Keratinocyte (primary cell): Measurements from ENCODE around the gene RITA1.

Experiments used
- EZH2 ChIP-seq: IDR thresholded peaks from one replicate; pipeline ENCODE4 v1.6.1; 2012; ENCODE audit warnings: inconsistent platforms, mild to moderate bottlenecking, low read length, moderate library complexity
- TF ChIP-seq, protein P1 (sequence below), 3 experiments: IDR thresholded peaks in 1 of 3; conservative IDR thresholded peaks in 1 of 3; optimal IDR thresholded peaks in 1 of 3; 2 replicates in 2 of 3; 3 replicates in 1 of 3; pipeline versions ENCODE3 to v1.5.1; 2011; ENCODE audit warnings: low read length in 3 of 3, mild to moderate bottlenecking in 3 of 3, moderate library complexity in 2 of 3, control low read depth in 1 of 3, inconsistent platforms in 1 of 3; ENCODE audit not compliant: insufficient read depth in 2 of 3; ENCODE audit errors: extremely low read depth in 1 of 3

DNA sequence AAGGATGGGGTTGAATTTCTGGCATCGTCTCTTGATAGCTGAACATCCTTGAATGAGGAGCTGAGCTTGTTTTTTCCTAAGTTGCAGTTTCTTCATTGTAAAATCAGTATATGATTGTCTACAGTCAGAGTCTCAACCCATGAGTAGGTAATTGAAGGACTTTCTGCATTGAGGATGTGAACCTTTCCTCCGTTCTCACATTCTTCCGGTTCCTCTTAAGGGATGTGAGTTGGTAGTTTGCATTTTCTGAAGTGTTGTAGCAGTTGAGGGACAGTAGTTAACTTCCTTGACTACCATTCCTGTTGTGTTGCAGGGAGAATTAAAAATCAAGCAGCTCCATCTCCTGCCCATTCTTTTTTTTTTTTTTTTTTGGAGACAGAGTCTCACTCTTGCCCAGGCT, 54.9 kb downstream of the RITA1 start:
- TF ChIP-seq EZH2, result no peak
- TF ChIP-seq, protein P1, sequence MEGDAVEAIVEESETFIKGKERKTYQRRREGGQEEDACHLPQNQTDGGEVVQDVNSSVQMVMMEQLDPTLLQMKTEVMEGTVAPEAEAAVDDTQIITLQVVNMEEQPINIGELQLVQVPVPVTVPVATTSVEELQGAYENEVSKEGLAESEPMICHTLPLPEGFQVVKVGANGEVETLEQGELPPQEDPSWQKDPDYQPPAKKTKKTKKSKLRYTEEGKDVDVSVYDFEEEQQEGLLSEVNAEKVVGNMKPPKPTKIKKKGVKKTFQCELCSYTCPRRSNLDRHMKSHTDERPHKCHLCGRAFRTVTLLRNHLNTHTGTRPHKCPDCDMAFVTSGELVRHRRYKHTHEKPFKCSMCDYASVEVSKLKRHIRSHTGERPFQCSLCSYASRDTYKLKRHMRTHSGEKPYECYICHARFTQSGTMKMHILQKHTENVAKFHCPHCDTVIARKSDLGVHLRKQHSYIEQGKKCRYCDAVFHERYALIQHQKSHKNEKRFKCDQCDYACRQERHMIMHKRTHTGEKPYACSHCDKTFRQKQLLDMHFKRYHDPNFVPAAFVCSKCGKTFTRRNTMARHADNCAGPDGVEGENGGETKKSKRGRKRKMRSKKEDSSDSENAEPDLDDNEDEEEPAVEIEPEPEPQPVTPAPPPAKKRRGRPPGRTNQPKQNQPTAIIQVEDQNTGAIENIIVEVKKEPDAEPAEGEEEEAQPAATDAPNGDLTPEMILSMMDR (optimal IDR thresholded peaks at IDR 0.05 in 1 of 3, IDR thresholded peaks at IDR 0.05 in 1 of 3, conservative IDR thresholded peaks at IDR 0.05 in 1 of 3; ENCODE audit: extremely low read depth in 1 of 3, insufficient read depth in 2 of 3, low read length in 3 of 3), result no peak
